Stimulated activated CD4-positive, alpha-beta T cell treated with anti-CD3 and anti-CD28 coated beads, TNF-alpha, amount 100 ng/mL, for 1 hour (primary cell): ENCODE data around the gene NCOR2.
"Not testable (repeated sequence)": the region's sequence is repeated elsewhere in the genome, so short reads cannot be mapped to it uniquely, and the experiment has no call there.

Source experiments
- DNase-seq, 3 donors: peaks; one replicate each; pipeline ENCODE4 v3.0.0-alpha.2; 2020; ENCODE audit warnings: low read depth in 3 of 3, low spot score in 1 of 3

The NCOR2 gene

DNA sequence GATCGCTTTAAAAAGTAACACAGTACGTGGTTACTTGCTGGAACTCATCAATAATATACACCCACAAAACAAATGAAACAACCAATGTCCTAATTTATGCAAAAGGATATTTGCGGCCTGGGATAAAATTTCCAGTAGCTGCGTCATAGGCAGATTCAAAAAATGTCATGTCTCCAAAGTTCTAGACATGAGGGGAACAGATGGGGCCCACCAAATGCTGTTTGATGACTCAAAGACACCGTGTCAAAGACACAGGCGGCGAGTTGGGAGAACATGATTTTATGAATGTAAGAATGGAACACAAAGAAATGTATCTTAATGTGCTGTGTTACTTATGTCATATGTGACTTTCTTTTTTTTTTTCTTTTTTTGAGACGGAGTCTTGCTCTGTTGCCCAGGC is 34.3 kb upstream of the NCOR2 start:
- DNase-seq, result no peak

DNA sequence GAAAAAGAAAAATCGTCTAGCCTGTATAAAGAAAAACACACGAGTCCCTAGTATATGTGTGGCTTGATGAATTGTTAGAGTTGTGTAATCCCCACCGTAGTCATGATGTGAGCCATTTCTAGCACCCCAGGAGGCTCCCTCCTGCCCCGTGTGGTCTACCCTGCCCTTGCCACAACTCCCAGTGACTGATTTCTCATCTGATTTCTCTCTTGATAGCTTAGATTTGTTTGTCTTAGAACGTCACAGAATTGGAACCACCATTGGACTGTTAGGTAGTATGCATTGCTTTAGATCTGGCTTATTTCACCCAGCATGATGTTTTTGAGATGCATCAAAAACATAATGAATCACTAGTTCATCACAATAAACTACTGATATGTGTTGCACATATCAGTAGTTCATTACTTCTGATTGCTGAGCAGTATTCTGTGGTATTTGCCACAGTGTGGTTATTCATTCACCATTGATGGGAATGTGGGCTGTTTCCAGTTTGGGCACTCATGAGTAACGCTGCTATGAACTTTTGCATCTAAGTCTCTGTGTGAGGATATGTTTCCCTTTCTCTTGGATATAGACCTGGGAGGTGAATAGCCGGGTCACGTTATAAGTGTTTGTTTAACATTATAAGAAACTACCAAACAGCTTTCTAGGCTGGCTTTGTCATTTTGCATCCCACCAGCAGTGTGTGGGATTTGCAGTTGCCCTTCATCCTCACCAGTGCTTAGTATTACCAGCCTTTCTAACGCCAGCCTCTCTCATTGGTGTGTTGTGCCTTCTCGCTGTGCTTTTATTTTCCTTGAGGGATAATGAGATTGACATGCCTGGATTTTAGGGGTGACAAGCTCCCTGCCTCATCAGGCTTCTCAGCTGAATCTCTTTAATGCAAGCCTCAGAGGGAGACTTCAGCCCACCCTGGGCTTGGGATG is 31.9 kb upstream of the NCOR2 start:
- DNase-seq, result no peak

DNA sequence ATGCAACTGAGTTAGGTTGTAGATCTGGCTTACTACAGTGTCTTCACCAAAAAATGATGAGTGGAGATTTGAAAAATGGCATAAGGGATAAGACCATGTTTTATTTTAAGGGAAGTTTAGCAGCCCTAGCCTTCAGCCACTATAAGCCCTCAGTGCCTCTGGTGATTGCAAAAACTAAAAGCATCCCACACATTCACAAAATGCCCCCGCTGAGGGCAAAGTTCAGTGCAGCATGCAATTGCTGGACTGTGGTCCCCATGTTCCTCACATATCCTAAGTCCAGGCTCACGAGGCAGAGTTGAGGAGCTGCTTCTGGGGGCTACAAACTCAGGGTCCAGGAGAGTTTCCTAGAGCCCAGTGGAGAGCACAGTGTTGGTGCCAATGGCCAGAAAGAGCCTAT is 29.6 kb upstream of the NCOR2 start:
- DNase-seq, result no peak

DNA sequence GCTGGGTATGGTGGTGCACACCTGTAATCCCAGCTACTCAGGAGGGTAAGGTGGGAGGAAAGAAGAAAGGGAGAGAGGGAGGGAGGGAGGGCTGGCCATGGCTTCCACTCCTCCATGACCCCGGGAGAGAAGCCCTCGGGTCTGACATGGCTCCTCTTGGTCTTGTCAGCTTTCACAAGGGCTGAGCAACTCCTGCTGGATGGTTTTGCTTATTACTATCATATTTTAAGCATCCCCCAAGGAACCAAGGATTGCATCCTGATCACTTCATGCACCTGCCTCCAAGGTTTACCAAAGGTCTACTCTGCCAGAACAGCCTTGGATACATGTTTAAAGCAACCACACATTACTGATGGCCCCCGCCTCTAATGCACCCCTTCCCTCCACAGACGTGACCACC is 28.0 kb upstream of the NCOR2 start:
- no peak for DNase-seq

DNA sequence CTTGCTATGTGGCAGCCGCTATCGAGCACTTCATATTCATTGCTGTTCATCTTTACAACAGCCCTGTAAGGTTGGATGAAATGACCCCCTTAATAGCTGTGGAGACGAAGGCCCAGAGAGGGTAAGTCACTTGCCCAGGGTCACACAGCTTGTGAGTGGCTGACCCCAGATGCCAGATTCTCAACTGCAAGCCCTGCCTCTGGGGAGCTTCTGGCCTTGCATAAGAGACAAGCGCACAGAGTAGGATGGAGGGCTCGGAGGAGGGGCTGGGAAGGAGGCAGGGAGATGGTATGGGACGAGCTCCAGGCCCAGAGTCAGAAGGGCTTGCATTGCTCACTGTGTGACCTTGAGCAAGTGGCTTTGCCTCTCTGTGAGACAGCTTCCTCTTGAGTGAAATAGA is 27.4 kb upstream of the NCOR2 start:
- no peak for DNase-seq

DNA sequence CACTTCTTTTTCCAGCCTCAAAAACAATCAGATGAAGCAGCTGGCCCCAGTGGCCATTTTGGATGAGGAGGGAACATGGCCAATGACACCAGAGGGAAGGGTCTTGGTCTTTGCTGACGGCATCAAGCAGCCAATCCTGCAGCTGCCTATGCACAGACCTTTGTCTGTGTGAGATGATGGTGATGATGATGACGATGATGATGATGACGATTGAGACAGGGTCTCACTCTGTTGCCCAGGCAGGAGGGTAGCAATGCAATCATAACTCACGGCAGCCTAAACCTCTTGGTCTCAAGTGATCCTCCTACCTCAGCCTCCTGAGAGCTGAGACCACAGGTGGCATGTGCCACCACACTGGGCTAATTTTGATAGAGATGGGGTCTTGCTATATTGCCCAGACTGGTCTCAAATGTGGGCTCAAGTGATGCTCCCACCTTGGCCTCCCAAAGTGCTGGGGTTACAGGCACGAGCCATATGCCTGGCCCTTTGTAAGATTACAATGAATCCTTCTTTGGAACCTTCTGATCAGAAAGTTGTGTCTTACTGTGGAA is 26.5 kb upstream of the NCOR2 start:
- no peak for DNase-seq

DNA sequence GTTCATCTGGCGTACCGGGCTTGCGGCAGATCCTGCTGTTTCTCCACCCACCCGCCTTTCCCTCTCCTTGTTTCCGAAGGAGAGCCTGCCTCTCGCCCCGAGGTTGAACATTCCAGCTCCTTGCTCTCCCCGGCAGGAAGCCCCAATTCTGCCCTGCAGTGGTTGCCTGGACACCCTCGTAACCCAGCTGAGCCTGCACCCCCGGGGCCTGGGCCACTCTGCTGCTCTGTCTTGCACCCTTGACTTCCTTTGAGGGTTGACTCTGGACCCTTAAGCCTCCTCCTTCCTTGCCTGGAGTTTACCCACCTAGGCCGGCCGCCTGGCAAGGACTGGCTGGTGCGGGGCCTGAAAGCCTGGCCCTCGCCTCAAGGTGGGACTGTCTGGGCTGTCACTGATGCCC is 25.8 kb upstream of the NCOR2 start:
- no peak for DNase-seq

DNA sequence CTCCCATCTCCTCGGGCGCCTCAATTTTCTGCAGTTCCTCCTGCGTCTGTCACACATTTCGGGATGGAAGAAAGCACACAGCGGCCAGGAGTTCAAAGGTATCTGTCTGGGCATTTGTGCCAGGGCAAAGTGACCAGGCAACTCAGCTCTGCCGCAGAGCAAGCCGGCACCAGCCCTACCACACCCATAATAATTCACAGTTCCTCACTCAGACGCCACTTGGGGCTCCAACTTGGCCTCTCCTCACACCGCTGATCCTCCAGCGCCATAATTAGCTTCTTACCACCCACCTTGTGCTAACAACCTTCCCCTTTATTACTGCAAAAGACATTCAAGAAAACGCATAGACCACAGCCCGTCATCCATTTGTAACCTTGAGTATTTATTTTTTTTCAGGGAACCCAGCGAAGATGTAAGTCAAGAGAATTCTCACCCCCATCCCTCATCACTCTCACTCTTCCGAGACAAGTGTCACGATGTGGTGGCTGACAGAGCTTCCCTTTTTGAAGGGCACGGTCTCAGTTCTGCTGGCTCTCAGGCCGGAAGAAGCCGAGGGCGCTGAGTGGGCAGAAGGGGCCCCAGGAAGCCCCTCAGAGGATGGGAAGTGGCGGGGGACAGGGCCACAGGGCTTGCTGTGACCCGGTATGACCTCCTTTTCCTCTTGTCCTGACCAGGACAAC is 25.2 kb upstream of the NCOR2 start:
- no peak for DNase-seq

DNA sequence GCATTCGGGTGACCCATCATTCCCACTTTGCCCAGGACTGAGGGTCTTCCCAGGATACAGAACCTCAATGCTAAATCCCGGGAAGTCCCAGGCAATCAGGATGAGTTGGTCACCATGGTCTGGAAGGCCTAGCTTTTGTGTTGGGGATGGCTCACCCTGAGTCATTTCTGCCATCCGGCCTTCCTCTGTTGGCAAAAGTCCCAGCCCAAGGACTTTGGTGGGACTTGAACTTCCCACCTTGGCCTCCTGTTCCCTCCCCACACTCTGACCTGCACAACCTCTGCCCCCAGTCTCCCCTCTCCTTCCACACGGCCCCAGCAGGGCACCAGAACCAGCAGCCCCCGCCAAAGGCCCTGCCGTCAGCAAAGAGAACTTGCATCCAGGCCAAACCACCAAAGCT is 24.6 kb upstream of the NCOR2 start:
- no peak for DNase-seq

DNA sequence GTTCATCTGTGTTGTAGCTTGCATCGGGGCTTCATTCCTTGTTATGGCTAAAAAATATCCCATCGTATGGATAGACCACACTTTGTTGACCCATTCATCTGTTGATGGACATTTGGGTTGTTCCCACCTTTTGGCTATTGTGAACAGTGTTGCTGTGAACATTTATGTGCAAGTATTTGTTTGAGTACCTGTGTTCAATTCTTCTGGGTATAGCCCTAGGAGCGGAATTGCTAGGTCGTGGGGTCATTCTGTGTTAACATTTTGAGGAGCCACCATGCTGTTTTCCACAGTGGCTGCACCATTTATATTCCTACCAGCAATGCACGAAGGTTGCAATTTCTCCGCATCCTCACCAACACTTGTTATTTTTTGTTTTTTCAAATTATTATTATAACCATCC is 23.0 kb upstream of the NCOR2 start:
- DNase-seq, result no peak

DNA sequence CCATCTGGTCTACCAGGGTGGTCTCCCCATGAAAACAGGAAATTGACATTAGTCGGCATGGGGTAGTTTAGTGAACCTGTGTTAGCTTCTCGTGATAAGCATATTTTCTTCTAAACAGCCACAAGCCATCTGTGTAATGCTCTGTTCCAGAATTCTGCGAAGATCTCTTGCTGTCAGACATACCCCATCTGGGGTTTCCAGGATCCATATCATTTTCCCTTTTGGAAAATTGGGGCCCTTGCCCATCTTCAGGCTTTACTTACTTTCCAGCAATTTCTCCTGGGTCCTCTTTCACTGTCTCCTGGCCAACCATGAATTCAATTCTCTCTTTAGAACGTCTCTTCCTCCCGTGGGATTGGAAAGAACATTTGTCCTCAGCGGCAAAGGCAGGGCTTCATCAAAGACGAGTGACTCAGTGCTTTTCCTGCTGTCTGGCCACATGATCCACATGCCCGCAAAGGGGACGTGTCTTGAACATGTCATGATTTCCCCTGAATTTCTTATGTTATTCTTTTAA is 21.4 kb upstream of the NCOR2 start:
- no peak for DNase-seq

DNA sequence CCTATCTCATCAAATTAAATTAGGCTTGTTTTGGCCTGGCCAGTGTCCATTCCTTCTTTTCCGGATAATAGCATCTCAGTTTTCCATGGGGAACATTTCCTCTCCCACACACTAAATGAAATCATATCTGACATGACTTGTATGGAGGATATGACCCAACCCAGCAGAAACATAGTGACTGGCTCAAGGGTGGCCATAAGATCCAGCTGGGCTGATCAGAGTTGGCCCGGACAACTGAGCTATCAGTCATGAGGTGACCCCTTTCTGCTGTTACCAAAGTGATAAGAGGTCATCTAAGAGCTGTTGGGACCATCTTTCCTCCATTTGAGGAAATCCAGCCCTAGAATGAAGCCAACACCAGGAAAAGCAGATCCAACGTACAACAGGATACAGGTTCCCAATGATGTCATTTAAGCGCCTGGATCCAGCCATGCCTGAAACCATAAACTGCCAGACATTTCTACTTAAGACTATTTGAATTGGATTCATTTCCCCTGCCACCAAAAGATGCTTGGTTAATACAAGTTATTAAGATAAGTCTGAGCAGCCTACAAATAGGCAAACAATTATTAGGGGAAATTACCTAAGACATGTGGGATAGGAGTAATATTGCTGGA is 20.7 kb upstream of the NCOR2 start:
- DNase-seq, result no peak

DNA sequence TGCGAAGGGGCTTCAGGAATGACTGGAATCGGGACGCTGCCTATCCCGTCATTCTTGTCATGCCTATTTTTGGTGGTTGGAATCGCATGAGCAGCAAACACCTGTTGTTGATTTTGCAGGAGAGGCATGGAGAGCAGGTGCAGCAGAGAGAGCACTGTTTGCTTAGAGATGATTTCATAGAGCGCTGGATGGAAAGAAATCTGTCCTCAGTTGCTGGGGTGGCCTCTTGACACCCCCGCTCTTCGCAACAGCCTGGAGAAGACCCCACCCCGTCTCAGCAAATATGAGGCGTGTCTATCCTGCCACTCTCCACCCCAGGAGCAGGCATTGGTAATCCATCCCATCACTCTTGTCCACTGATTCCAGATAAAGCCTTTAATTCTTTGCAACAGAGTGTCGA is 19.3 kb upstream of the NCOR2 start:
- no peak for DNase-seq

DNA sequence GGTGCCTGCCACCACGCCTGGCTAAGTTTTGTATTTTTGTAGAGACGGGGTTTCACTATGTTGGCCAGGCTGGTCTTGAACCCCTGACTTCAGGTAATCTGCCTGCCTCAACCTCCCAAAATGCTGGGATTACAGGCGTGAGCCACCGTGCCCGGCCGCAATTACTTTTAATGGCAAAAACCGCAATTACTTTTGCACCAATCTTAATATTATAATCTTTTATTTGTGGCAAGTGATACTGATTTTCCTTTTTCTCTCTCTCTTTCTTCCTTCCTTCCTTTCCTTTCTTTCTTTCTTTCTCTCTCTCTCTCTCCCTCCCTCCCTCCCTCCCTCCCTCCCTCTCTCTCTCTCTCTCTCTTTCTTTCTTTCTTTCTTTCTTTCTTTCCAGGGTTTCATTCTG is 17.1 kb upstream of the NCOR2 start:
- not testable (repeated sequence) for DNase-seq

DNA sequence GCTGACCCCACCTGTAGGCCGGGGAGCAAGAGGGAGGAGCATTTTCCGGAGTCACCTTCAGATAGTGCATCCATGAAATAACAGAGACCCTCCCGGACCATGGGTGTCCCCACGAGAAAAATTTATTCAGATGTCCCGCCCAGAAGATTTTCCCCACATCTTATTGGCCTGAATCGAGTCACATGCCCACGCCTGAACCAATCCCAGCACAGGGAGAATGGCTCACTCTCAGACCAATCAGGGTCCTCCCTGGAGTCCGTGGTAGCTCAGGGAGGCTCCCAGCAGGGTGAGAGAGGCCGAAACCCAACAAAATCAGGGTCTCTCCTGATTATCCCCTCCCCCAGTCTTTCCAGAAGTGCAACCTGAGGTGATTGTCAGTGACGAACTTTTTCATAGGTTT is 16.4 kb upstream of the NCOR2 start:
- DNase-seq, result no peak

DNA sequence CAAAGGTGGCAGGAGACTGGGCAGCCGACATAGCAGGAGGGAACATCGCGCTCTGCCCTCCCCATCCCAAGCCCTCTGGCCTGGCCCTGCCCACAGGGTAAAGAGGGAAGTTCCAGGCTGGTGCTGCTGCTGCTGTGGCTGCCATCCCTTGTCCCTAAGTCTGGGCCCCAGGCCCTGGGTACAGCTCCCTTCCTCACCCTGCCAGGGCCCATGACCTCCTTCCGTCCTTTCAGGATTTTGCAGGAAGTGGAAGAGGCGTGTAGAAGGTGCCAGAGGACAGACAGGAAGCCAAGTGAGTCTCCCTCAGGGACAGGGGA is 14.7 kb upstream of the NCOR2 start:
- no peak for DNase-seq

DNA sequence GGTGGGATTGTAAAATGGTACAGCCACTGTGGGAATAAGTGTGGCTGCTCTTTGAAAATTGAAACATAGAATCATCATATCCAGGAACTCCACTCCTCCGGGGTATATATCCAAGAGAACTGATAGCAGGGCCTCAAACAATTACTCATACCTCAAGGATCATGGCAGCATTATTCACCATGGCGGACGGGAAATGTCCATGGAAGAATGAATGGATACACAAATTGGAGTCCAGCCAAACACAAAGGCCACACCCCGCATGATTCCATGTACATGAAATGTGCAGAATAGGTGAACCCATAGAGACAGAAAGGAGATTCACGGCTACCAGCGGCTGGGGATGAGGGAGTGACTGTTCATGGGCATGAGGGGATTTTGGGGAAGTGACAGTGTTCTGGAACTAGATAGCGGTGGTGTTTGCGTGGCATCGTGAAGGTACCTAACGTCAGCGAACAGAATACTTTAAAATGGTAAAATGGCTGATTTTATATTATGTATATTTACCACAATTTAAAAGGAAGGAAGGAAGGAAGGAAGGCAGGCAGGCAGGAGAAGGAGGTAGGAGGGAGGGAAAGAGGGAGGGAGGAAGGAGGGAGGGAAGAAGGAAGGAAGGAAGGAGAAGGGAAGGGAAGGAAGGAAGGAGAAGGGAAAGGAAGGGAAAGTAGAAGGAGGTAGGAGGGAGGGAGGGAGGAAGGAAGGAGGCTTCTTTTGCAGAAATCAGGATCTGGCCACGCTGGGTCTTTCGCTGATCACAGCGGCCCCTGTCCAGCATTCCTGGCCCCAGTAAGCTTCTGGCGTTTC is 14.1 kb upstream of the NCOR2 start:
- DNase-seq, result no peak

DNA sequence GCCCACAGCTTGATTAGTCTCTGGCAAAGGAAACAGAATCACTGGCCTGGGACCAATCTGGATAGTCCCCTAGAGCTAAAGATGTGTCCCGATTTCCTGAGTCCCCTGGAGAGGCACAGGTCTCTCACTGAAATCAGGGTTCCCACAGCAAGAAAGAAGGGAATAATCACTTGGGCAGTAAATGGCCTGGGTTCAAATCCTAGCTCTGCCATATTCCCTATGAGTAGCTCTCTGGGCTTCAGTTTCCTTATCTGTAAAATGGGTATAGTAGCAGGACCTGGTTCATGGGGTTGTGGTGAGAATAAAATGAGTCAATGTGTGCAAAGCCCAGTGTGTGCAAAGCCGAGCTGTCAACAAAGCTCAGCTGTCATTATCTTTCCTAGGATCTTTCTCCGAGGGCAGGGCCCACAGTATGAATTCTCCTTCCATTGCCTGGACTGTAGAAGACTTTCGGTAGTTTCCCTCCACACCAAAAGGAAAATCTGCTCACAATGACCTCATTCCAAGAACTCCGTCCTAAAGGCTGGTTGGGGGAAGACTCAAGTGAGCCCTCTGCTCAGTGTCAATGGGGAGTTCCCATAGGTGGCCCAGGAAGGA is 12.6 kb upstream of the NCOR2 start:
- DNase-seq, result no peak

DNA sequence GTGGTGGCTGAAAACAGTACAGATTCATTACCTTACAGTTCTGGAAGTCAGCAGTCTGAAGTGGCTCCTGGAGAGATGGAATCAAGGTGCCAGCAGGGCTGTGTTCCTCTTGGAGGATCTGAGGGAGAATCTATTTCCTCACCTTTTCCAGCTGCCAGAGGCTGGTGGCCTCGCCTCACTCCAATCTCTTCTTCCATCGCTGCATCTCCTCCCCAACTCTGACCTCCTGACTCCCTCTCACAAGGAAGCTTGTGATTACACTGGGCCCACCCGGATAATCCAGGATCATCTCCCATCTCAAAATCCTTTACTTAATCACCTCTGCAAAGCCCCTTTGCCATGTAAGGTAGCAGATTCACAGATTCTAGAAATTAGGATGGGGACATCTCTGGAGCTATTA is 11.4 kb upstream of the NCOR2 start:
- no peak for DNase-seq

DNA sequence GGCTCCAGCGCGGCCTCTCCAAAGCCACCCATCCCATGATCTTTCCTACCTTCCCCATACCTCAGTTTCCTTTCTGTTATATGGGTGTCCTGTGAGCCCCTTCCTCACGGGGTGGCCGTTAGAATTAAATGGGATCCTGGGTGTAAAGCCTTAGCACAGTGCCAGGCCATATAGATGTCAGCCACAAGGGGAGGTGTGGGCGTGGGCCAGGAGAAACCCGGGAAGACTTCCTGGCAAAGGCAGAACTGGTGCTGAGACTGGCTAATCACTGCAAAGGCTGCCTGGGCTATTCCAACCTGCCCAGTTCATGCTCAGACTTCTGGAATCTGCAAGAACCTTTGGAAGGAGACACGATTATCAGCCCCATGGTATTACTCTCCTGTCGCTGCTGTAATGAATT is 11.0 kb upstream of the NCOR2 start:
- no peak for DNase-seq

DNA sequence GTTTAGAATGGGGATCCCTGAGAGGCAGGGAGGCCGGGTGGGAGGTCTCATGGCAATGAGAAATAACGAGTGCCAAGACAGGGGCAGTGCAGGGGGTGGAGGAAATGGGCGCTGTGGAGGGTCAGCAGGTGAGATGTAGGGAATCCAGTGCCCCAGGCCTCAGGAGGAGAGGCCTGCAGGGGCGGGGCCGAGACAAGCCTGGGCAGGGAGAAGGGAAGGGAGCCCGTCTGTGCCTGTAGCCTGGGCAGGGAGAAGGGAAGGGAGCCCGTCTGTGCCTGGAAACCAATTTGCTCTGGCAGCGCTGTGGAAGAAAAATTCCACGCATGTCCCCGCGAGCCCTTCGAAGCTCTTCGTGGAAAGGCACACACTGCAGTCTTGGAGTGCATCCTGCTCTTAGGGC is 10.6 kb upstream of the NCOR2 start:
- DNase-seq, result no peak
